Activated CD4-positive, alpha-beta memory T cell treated with anti-CD3 and anti-CD28 coated beads, Interleukin-2, amount 10 ng/mL, durations not matched to agents 7 days and 5 days (primary cell): ENCODE measurements around the gene LYSMD3. TPM values are rescaled to one million over a fixed set of nuclear protein-coding genes. Genes with fewer than 3 reads are reported as not detected.

ENCODE experiments used
- CTCF ChIA-PET: fragments of 350-600 bp; sonication (Branson Sonifier 250); formaldehyde crosslinking; loops from one replicate; lab custom pipeline; 2021; ENCODE audit warnings: antibody characterized with exemption, inconsistent platforms; lab: Charles Lee
- POLR2A ChIA-PET: fragments of 350-600 bp; sonication (Branson Sonifier 250); formaldehyde crosslinking; loops from one replicate; lab custom pipeline; 2021; ENCODE audit warnings: antibody characterized with exemption; lab: Charles Lee
- DNase-seq: peaks from one replicate; pipeline ENCODE4 v3.0.0-alpha.2; 2020
- H3K27ac Mint-ChIP-seq: one replicate; pipeline ENCODE4 v1.8.0; 2021; ENCODE audit warnings: mild to moderate bottlenecking, mixed read lengths
- H3K27me3 Mint-ChIP-seq: one replicate; pipeline ENCODE4 v1.8.0; 2021; ENCODE audit warnings: mixed read lengths
- H3K36me3 Mint-ChIP-seq: one replicate; pipeline ENCODE4 v1.8.0; 2021; ENCODE audit warnings: low read depth, mixed read lengths
- H3K4me1 Mint-ChIP-seq: one replicate; pipeline ENCODE4 v1.8.0; 2021; ENCODE audit warnings: mixed read lengths
- H3K4me3 Mint-ChIP-seq: one replicate; pipeline ENCODE4 v1.8.0; 2021; ENCODE audit warnings: mild to moderate bottlenecking, mixed read lengths
- H3K9me3 Mint-ChIP-seq: one replicate; pipeline ENCODE4 v1.8.0; 2021; ENCODE audit warnings: mixed read lengths
- total RNA-seq, 2 experiments: library from RNA; stranded (reverse); gene quantifications; one replicate each; pipeline ENCODE4 v1.2.3, GENCODE V29; 2021

The LYSMD3 gene
- total RNA-seq, 2 experiments from 2014 or later, result 20.6 to 22.5 TPM

- ChIA-PET CTCF (interaction anchor here (0.9 to 3.0 kb wide), 10 partner anchors 8 to 64 kb away, joined by 3 to 16 read pairs (median 4); partner anchors contain the start of genes CETN3 and LYSMD3), POLR2A (interaction anchor here (1.1 to 4.5 kb wide), 8 partner anchors 12 to 910 kb away, joined by 3 to 55 read pairs (median 6); partner anchors contain the start of genes ARRDC3, CETN3 and LYSMD3)
- DNase-seq, result peak; percentile 31
- Mint-ChIP-seq H3K9me3 (no peaks in the 10 kb centered on the region), H3K4me3 (peak overlapping the region; percentile 89), H3K27me3 (no peaks in the 10 kb centered on the region), H3K27ac (peak overlapping the region; percentile 89), H3K4me1 (peaks cover 27% of the 10 kb centered on the region), H3K36me3 (peaks cover 7% of the 10 kb centered on the region)
Measured at GRCh38 chr5:90473396-90474234, 55.8 kb downstream of the LYSMD3 start.

DNA sequence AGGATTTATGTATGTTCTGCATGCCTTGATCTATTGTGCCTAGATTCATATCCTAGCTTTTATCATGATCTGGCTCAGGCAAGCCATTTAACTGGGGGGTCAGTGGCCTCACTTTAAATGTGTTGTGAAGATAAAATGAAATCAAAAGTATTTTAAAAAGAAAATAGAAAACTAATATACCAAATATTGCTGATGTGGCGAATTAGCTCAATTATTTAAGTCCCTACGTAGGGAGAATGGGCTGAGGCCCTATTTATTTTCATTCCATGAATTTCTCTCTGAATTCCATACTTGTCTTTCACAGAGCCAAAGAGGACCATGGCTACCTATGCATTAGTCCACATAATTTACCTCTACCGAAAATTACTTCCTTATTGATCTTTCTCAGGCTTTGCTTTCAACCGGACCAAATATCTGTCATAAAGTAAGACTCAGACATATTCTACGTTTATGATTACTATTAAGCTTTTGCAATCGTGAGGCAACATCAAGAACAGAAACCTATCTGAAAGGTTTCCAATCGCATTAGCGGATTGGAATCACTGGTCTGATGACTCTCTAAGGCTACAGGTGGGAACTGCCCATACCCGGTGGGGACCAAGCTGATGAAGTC is 56.5 kb downstream of the LYSMD3 start:
- H3K27ac Mint-ChIP-seq, result peak overlapping the region; percentile 89
- peaks cover 15% of the 10 kb centered on the region for H3K36me3 Mint-ChIP-seq
- H3K4me3 Mint-ChIP-seq, result peak overlapping the region; percentile 89
- ChIA-PET POLR2A (interaction anchor here (1.1 to 4.5 kb wide), 3 partner anchors 12 to 63 kb away, joined by 3 to 55 read pairs (median 7); partner anchors contain the start of genes CETN3 and LYSMD3), CTCF (interaction anchor here (0.9 to 1.2 kb wide), 3 partner anchors 32 to 63 kb away, joined by 3 to 5 read pairs (median 4); partner anchors contain the start of genes CETN3 and LYSMD3)
- H3K27me3 Mint-ChIP-seq, result no peaks in the 10 kb centered on the region
- no peaks in the 10 kb centered on the region for H3K9me3 Mint-ChIP-seq
- no peak for DNase-seq
- H3K4me1 Mint-ChIP-seq, result peaks cover 27% of the 10 kb centered on the region

Other genes starting within 250 kb of the LYSMD3 start
- 10 to 100 TPM; 33.4 to 34.7 TPM for gene CETN3, start 119.8 kb downstream of the LYSMD3 start, total RNA-seq
- gene MBLAC2, start 54.8 kb downstream of the LYSMD3 start, total RNA-seq, result 1 to 10 TPM; 3.9 to 4.9 TPM
- gene POLR3G, start 54.7 kb downstream of the LYSMD3 start, total RNA-seq, result 1 to 10 TPM; 2.8 to 4.2 TPM
- not detected for gene ADGRV1, start 29.2 kb upstream of the LYSMD3 start, total RNA-seq